Nasal cavity respiratory epithelium epithelial cell of viscerocranial mucosa (primary cell): ENCODE data around the gene OR2G3. TPM values are rescaled to one million over a fixed set of nuclear protein-coding genes. Genes with fewer than 3 reads are reported as not detected.

Experiments used
- total RNA-seq: library from RNA; depleted of rRNA; stranded (reverse); fragments of >200 nt; gene quantifications from 2 replicates; pipeline ENCODE4 v1.2.3, GENCODE V29; 2014

Gene OR2G3
- total RNA-seq, result not detected in 2 replicates

GRCh38 chr1:247605286-247605685, at the start of gene OR2G3:
Gene OR2G3, plus strand, starts transcription at chr1:247605586. Its CDS starts 0 bp downstream, at chr1:247605586.

GRCh38 chr1:247588060-247588459, 17.3 kb upstream of the OR2G3 start, which contains the start of gene OR2G2:
Gene OR2G2, plus strand, starts transcription at chr1:247588360. Its CDS starts 0 bp downstream, at chr1:247588360.

Other genes with a start within 250 kb of the OR2G3 start
- gene NLRP3, start 189.4 kb upstream of the OR2G3 start, total RNA-seq, result not detected in 2 replicates
- gene OR2B11, start 147.5 kb upstream of the OR2G3 start, total RNA-seq, result not detected in 2 replicates
- not detected in 2 replicates for gene OR2C3, start 69.1 kb upstream of the OR2G3 start, total RNA-seq
- gene GCSAML, start 56.5 kb upstream of the OR2G3 start, total RNA-seq, result under 0.01 TPM in 1 of 2 replicates, not detected in the other
- not detected in 2 replicates for gene OR2G2, start 17.2 kb upstream of the OR2G3 start, total RNA-seq
- not detected in 2 replicates for gene OR13G1, start 74.2 kb downstream of the OR2G3 start, total RNA-seq
- not detected in 2 replicates for gene OR6F1, start 111.1 kb downstream of the OR2G3 start, total RNA-seq
- gene OR14K1, start 133.0 kb downstream of the OR2G3 start, total RNA-seq, result not detected in 2 replicates
- gene OR14A2, start 142.6 kb downstream of the OR2G3 start, total RNA-seq, result not detected in 2 replicates
- gene OR1C1, start 155.0 kb downstream of the OR2G3 start, total RNA-seq, result not detected in 2 replicates
- gene OR14A16, start 218.5 kb downstream of the OR2G3 start, total RNA-seq, result not detected in 2 replicates
- gene OR11L1, start 236.3 kb downstream of the OR2G3 start, total RNA-seq, result not detected in 2 replicates